Astrocyte (in vitro differentiated cells and primary cell): ENCODE data around the gene SYDE1. TPM values are rescaled to one million over a fixed set of nuclear protein-coding genes. Genes with fewer than 3 reads are reported as not detected.
A peak's percentile ranks its signal among the peaks of the same experiment; 100 is the strongest.

Experiments used
- DNase-seq: peaks from one replicate; pipeline ENCODE4 v3.0.0-alpha.2; 2010; ENCODE audit warnings: low read depth
- FAIRE-seq: peaks from 2 replicates; lab custom pipeline; 2011; peaks lifted over from hg19 to GRCh38; lab: Jason Lieb, UNC
- H2AFZ ChIP-seq: 2 replicates; pipeline ENCODE4 v1.6.0; 2012; ENCODE audit warnings: low read depth, low read length, inconsistent platforms
- H3K27ac ChIP-seq: 2 replicates; pipeline ENCODE4 v1.5.1; 2011; ENCODE audit warnings: low read depth, low read length, inconsistent platforms
- H3K27me3 ChIP-seq: 2 replicates; pipeline ENCODE4 v1.6.0; 2011; ENCODE audit warnings: low read length, inconsistent platforms; ENCODE audit not compliant: insufficient read depth
- H3K36me3 ChIP-seq: 2 replicates; pipeline ENCODE4 v1.5.1; 2011; ENCODE audit warnings: low read length, inconsistent platforms; ENCODE audit not compliant: insufficient read depth
- H3K4me1 ChIP-seq: 2 replicates; pipeline ENCODE4 v1.5.1; 2011; ENCODE audit warnings: low read length, inconsistent platforms; ENCODE audit not compliant: insufficient read depth
- H3K4me2 ChIP-seq: 2 replicates; pipeline ENCODE4 v1.6.0; 2012; ENCODE audit warnings: low read length, inconsistent platforms
- H3K4me3 ChIP-seq: 2 replicates; pipeline ENCODE4 v1.5.1; 2011; ENCODE audit warnings: low read depth, mild to moderate bottlenecking, low read length, inconsistent platforms; ENCODE audit not compliant: insufficient read depth
- H3K79me2 ChIP-seq: 2 replicates; pipeline ENCODE4 v1.6.0; 2012; ENCODE audit warnings: mild to moderate bottlenecking, low read length, inconsistent platforms; ENCODE audit not compliant: insufficient read depth
- H3K9ac ChIP-seq: 2 replicates; pipeline ENCODE4 v1.6.0; 2012; ENCODE audit warnings: mild to moderate bottlenecking, low read length, inconsistent platforms
- H3K9me3 ChIP-seq: 2 replicates; pipeline ENCODE4 v1.5.1; 2012; ENCODE audit warnings: low read depth, mild to moderate bottlenecking, low read length, inconsistent platforms; ENCODE audit not compliant: insufficient read depth
- H4K20me1 ChIP-seq: 2 replicates; pipeline ENCODE4 v1.6.0; 2012; ENCODE audit warnings: low read length, inconsistent platforms; ENCODE audit not compliant: insufficient read depth
- H3K27ac Mint-ChIP-seq: one replicate; pipeline ENCODE4 v1.8.0; 2021; ENCODE audit warnings: mild to moderate bottlenecking, mixed read lengths; ENCODE audit not compliant: unreplicated experiment
- H3K27me3 Mint-ChIP-seq: one replicate; pipeline ENCODE4 v1.8.0; 2021; ENCODE audit warnings: low read depth, mixed read lengths; ENCODE audit not compliant: unreplicated experiment
- H3K36me3 Mint-ChIP-seq: one replicate; pipeline ENCODE4 v1.8.0; 2021; ENCODE audit warnings: low read depth, mixed read lengths; ENCODE audit not compliant: unreplicated experiment
- H3K4me1 Mint-ChIP-seq: one replicate; pipeline ENCODE4 v1.8.0; 2021; ENCODE audit warnings: low read depth, mixed read lengths; ENCODE audit not compliant: unreplicated experiment
- H3K4me3 Mint-ChIP-seq: one replicate; pipeline ENCODE4 v1.8.0; 2021; ENCODE audit warnings: mild to moderate bottlenecking, moderate library complexity, mixed read lengths; ENCODE audit not compliant: unreplicated experiment
- H3K9me3 Mint-ChIP-seq: one replicate; pipeline ENCODE4 v1.8.0; 2021; ENCODE audit warnings: mild to moderate bottlenecking, mixed read lengths; ENCODE audit not compliant: unreplicated experiment
- EZH2 ChIP-seq: IDR thresholded peaks from 2 replicates; pipeline ENCODE4 v1.6.1; 2012; ENCODE audit warnings: mild to moderate bottlenecking, low read length, inconsistent platforms; ENCODE audit not compliant: insufficient read depth
- total RNA-seq: library from RNA; stranded (reverse); gene quantifications from 2 replicates; pipeline ENCODE4 v1.2.1, GENCODE V29; 2021
- TF ChIP-seq, protein P1 (sequence below): IDR thresholded peaks from 2 replicates; pipeline ENCODE4 v1.5.1; 2011; ENCODE audit warnings: low read depth, mild to moderate bottlenecking, inconsistent platforms, low read length, moderate library complexity; ENCODE audit not compliant: insufficient read depth

Gene SYDE1
- total RNA-seq, 1 donor from 2014 or later, result 40.6 TPM

DNA sequence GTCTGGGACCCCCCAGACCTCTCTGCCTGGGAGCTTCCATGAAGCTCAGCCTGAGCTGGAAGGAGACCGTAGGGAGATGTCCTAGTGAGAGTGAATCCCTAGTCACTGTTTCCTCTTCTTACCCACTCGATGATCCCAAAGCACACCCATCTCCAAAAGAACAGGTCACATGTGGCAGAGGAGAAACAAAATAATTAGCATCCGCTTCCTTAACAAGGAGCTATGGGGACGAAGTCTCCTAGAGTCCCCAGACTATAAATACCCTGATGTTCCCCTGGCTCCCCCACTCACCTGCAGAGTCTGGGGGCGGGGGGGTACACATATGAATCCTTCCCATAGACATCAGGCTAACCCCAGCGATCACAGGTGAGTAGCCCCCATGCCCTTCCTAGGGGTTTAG is 25.3 kb upstream of the SYDE1 start, which contains the start of gene OR1I1:
TSS of gene OR1I1 (plus strand) at position 301 of the 400 bp plus-strand sequence. CDS start 4,855 bp downstream, outside the sequence.
- FAIRE-seq, result no peak
- H3K36me3 ChIP-seq, result no peaks in the 10 kb centered on the region
- no peak within 1 kb of the TSS for H3K27ac Mint-ChIP-seq
- no peak within 1 kb of the TSS for H3K9ac ChIP-seq
- H3K9me3 ChIP-seq, result no peaks in the 10 kb centered on the region
- H3K27ac ChIP-seq, result no peak within 1 kb of the TSS
- no peak within 1 kb of the TSS for H2AFZ ChIP-seq
- no peaks in the 10 kb centered on the region for H3K9me3 Mint-ChIP-seq
- no peaks in the 10 kb centered on the region for H3K4me1 ChIP-seq
- H3K4me2 ChIP-seq, result no peak within 1 kb of the TSS
- no peaks in the 10 kb centered on the region for H3K36me3 Mint-ChIP-seq
- no peak for DNase-seq
- H3K4me3 Mint-ChIP-seq, result no peak within 1 kb of the TSS
- H3K27me3 Mint-ChIP-seq, result peaks cover 39% of the 10 kb centered on the region
- no peaks in the 10 kb centered on the region for H4K20me1 ChIP-seq
- no peaks in the 10 kb centered on the region for H3K79me2 ChIP-seq
- no peaks in the 10 kb centered on the region for H3K4me1 Mint-ChIP-seq
- H3K4me3 ChIP-seq, result no peak within 1 kb of the TSS
- TF ChIP-seq, protein P1, sequence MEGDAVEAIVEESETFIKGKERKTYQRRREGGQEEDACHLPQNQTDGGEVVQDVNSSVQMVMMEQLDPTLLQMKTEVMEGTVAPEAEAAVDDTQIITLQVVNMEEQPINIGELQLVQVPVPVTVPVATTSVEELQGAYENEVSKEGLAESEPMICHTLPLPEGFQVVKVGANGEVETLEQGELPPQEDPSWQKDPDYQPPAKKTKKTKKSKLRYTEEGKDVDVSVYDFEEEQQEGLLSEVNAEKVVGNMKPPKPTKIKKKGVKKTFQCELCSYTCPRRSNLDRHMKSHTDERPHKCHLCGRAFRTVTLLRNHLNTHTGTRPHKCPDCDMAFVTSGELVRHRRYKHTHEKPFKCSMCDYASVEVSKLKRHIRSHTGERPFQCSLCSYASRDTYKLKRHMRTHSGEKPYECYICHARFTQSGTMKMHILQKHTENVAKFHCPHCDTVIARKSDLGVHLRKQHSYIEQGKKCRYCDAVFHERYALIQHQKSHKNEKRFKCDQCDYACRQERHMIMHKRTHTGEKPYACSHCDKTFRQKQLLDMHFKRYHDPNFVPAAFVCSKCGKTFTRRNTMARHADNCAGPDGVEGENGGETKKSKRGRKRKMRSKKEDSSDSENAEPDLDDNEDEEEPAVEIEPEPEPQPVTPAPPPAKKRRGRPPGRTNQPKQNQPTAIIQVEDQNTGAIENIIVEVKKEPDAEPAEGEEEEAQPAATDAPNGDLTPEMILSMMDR, result no peak
- H3K27me3 ChIP-seq, result peaks cover 4% of the 10 kb centered on the region

DNA sequence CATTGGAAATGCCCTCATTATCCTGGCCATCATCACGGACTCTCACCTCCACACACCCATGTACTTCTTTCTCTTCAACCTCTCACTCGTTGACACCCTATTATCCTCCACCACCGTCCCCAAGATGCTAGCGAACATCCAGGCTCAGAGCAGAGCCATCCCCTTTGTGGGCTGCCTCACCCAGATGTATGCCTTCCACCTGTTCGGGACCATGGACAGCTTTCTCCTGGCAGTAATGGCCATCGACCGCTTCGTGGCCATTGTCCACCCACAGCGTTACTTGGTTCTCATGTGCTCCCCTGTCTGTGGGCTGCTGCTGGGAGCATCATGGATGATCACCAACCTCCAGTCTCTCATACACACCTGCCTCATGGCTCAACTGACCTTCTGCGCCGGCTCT is 20.0 kb upstream of the SYDE1 start:
- Histone ChIP-seq H3K4me1 (no peaks in the 10 kb centered on the region), H3K36me3 (no peaks in the 10 kb centered on the region), H3K27me3 (peaks cover 14% of the 10 kb centered on the region), H3K4me2 (no peak overlapping the region), H2AFZ (no peak overlapping the region), H3K27ac (no peak overlapping the region), H3K4me3 (no peak overlapping the region), H3K79me2 (no peaks in the 10 kb centered on the region), H3K9ac (no peak overlapping the region), H3K9me3 (no peaks in the 10 kb centered on the region), H4K20me1 (no peaks in the 10 kb centered on the region)
- H3K4me1 Mint-ChIP-seq, result no peaks in the 10 kb centered on the region
- H3K36me3 Mint-ChIP-seq, result no peaks in the 10 kb centered on the region
- no peak overlapping the region for H3K27ac Mint-ChIP-seq
- no peaks in the 10 kb centered on the region for H3K9me3 Mint-ChIP-seq
- no peak for FAIRE-seq
- TF ChIP-seq, protein P1, result no peak
- DNase-seq, result no peak
- H3K27me3 Mint-ChIP-seq, result peaks cover 51% of the 10 kb centered on the region
- no peak overlapping the region for H3K4me3 Mint-ChIP-seq

DNA sequence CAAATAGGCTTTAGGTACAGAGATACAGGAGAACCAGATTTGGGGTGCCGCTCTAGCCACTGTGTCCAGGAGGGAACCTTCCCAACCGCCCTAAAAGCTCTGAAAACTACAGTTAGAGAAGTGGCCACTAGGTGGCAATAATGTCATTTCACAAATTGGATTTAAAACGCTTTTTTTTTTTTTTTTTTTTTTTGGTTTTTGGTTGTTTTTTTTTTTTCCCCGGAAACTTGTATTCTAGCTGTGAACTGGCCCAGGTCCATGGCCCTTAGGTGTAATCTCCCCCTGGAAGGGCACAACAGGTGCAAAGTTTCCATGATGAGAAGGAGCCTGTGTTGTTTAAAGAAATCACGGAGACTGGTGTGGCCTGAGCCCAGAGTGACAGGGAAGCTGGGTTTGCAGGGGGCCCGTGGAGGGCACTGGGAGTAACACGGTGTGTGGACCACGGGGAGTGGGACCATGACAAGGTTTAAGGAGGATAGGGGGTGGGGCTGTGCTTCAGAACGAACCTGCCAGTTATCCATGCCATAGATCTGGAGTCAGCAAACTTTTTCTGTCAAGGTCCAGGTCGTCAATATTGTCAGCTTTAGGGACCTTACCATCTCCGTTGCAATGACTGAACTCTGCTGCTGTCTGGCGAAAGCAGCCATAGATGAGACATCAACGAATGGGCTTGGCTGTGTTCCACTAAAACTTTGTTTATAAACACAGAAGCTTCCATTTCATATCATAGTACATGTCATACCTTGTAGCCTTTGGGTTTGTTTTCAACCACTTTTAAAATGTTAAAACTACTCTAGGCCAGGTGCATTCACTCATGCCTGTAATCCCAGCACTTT is 15.1 kb upstream of the SYDE1 start:
- Histone ChIP-seq H4K20me1 (no peaks in the 10 kb centered on the region), H3K9me3 (no peaks in the 10 kb centered on the region), H3K36me3 (no peaks in the 10 kb centered on the region), H3K79me2 (no peaks in the 10 kb centered on the region), H3K4me3 (no peak overlapping the region), H3K4me1 (no peaks in the 10 kb centered on the region), H3K4me2 (peak overlapping the region; percentile 47), H2AFZ (no peak overlapping the region), H3K27me3 (peaks cover 9% of the 10 kb centered on the region), H3K27ac (no peak overlapping the region), H3K9ac (no peak overlapping the region)
- Mint-ChIP-seq H3K4me1 (no peaks in the 10 kb centered on the region), H3K36me3 (no peaks in the 10 kb centered on the region), H3K4me3 (no peak overlapping the region), H3K27me3 (peaks cover 32% of the 10 kb centered on the region), H3K9me3 (no peaks in the 10 kb centered on the region), H3K27ac (no peak overlapping the region)
- FAIRE-seq (no peak), DNase-seq (peak; percentile 23)
- TF ChIP-seq, protein P1, result peak; percentile 71
- TF ChIP-seq EZH2, result no peak
